NK-92 treated with Interleukin-12 subunit alpha and Interleukin-12 subunit beta, amount 100 ng/mL, for 24 hours (cell line): ENCODE results near the gene PPARG.

ENCODE experiments used
- DNase-seq: peaks from one replicate; lab custom pipeline; 2025; lab: John Stamatoyannopoulos, UW

Gene PPARG

GRCh38 chr3:12345141-12345561 lies 56.3 kb downstream of the PPARG start:
- no peak for DNase-seq

GRCh38 chr3:12345584-12346494 lies 57.0 kb downstream of the PPARG start:
- no peak for DNase-seq

GRCh38 chr3:12347301-12347700 lies 58.4 kb downstream of the PPARG start:
- DNase-seq = no peak

GRCh38 chr3:12349895-12350811 lies 61.3 kb downstream of the PPARG start:
- DNase-seq = no peak

- no peak for DNase-seq
Measured at GRCh38 chr3:12351145-12351544, 62.3 kb downstream of the PPARG start.

- no peak for DNase-seq
Measured at GRCh38 chr3:12352253-12352652, 63.4 kb downstream of the PPARG start.

GRCh38 chr3:12352755-12353154 lies 63.9 kb downstream of the PPARG start:
- no peak for DNase-seq

GRCh38 chr3:12353796-12354525 lies 65.1 kb downstream of the PPARG start:
- DNase-seq = no peak

GRCh38 chr3:12356175-12356574 lies 67.3 kb downstream of the PPARG start:
- no peak for DNase-seq

- no peak for DNase-seq
Measured at GRCh38 chr3:12356996-12357395, 68.1 kb downstream of the PPARG start.

- no peak for DNase-seq
Measured at GRCh38 chr3:12357456-12357855, 68.6 kb downstream of the PPARG start.

- no peak for DNase-seq
Measured at GRCh38 chr3:12363397-12364195, 74.7 kb downstream of the PPARG start.

GRCh38 chr3:12367346-12367745 lies 78.5 kb downstream of the PPARG start:
- DNase-seq = no peak

- DNase-seq = no peak
Measured at GRCh38 chr3:12369029-12369428, 80.2 kb downstream of the PPARG start.

GRCh38 chr3:12369598-12369997 lies 80.7 kb downstream of the PPARG start:
- no peak for DNase-seq

- DNase-seq = no peak
Measured at GRCh38 chr3:12370758-12371157, 81.9 kb downstream of the PPARG start.

- DNase-seq = no peak
Measured at GRCh38 chr3:12371525-12372140, 82.8 kb downstream of the PPARG start.

GRCh38 chr3:12372741-12373280 lies 83.9 kb downstream of the PPARG start:
- no peak for DNase-seq

GRCh38 chr3:12375572-12375971 lies 86.7 kb downstream of the PPARG start:
- no peak for DNase-seq

- no peak for DNase-seq
Measured at GRCh38 chr3:12379640-12380429, 91.0 kb downstream of the PPARG start.
